GM23338 (cell line): Measurements from ENCODE around the gene VMAC. TPM values are rescaled to one million over a fixed set of nuclear protein-coding genes. Genes with fewer than 3 reads are reported as not detected.

Source experiments
- ATAC-seq: fragments of 200-7000 bp; cut with Tn5 transposase; 3 replicates; pipeline ENCODE4 v1.9.1; 2020
- DNase-seq: peaks from one replicate; pipeline ENCODE4 v3.0.0-alpha.2; 2015; ENCODE audit warnings: low spot score
- H2AFZ ChIP-seq: fragments of 200-600 bp; sonication (generic); 2 replicates; pipeline ENCODE4 v1.8.0; 2016; ENCODE audit warnings: antibody characterized with exemption, mild to moderate bottlenecking, moderate library complexity
- H3F3A ChIP-seq: fragments of 200-600 bp; sonication (generic); replicated peaks from 2 replicates; pipeline ENCODE4 v1.8.0; 2017; ENCODE audit warnings: antibody characterized with exemption, mixed run types, low read depth
- H3K27ac ChIP-seq: fragments of 200-600 bp; sonication (generic); 2 replicates; pipeline ENCODE4 v1.6.1; 2016; ENCODE audit warnings: low read depth
- H3K27me3 ChIP-seq: fragments of 200-600 bp; sonication (generic); 2 replicates; pipeline ENCODE4 v1.8.0; 2016; ENCODE audit warnings: mild to moderate bottlenecking, mixed run types, moderate library complexity; ENCODE audit not compliant: insufficient read depth
- H3K36me3 ChIP-seq: fragments of 200-600 bp; sonication (generic); 2 replicates; pipeline ENCODE4 v1.8.0; 2016; ENCODE audit warnings: mild to moderate bottlenecking; ENCODE audit not compliant: insufficient read depth
- H3K4me1 ChIP-seq: fragments of 200-600 bp; sonication (generic); 2 replicates; pipeline ENCODE4 v1.8.0; 2016; ENCODE audit warnings: mild to moderate bottlenecking, moderate library complexity; ENCODE audit not compliant: insufficient read depth
- H3K4me2 ChIP-seq: fragments of 200-600 bp; sonication (generic); 2 replicates; pipeline ENCODE4 v1.7.1; 2017; ENCODE audit warnings: mixed run types
- H3K4me3 ChIP-seq: fragments of 200-600 bp; sonication (generic); 2 replicates; pipeline ENCODE4 v1.6.1; 2016; ENCODE audit warnings: mixed run types
- H3K79me2 ChIP-seq: fragments of 200-600 bp; sonication (generic); replicated peaks from 2 replicates; pipeline ENCODE4 v1.8.0; 2017; ENCODE audit warnings: mild to moderate bottlenecking; ENCODE audit not compliant: insufficient read depth
- H3K9me2 ChIP-seq: fragments of 200-600 bp; sonication (generic); 2 replicates; pipeline ENCODE4 v1.8.0; 2017; ENCODE audit not compliant: insufficient read depth
- H4K20me1 ChIP-seq: fragments of 200-600 bp; sonication (generic); replicated peaks from 2 replicates; pipeline ENCODE4 v1.8.0; 2017; ENCODE audit warnings: mild to moderate bottlenecking; ENCODE audit not compliant: insufficient read depth
- H3K27ac Mint-ChIP-seq: 2 replicates; pipeline ENCODE4 v1.8.0; 2020; ENCODE audit warnings: inconsistent platforms, mild to moderate bottlenecking, moderate library complexity, mixed read lengths
- H3K27me3 Mint-ChIP-seq: 3 replicates; pipeline ENCODE4 v1.8.0; 2022; ENCODE audit warnings: low read depth, mild to moderate bottlenecking, moderate library complexity, mixed read lengths, inconsistent platforms; ENCODE audit not compliant: insufficient read depth, poor library complexity
- H3K36me3 Mint-ChIP-seq: 3 replicates; pipeline ENCODE4 v1.8.0; 2021; ENCODE audit warnings: low read depth, mild to moderate bottlenecking, inconsistent platforms, moderate library complexity, mixed read lengths
- H3K4me1 Mint-ChIP-seq: 3 replicates; pipeline ENCODE4 v1.8.0; 2020; ENCODE audit warnings: mild to moderate bottlenecking, inconsistent platforms, mixed read lengths
- H3K4me3 Mint-ChIP-seq: 3 replicates; pipeline ENCODE4 v1.8.0; 2021; ENCODE audit warnings: moderate library complexity, mild to moderate bottlenecking, inconsistent platforms, mixed read lengths
- H3K9me3 Mint-ChIP-seq: 3 replicates; pipeline ENCODE4 v1.8.0; 2020; ENCODE audit warnings: moderate library complexity, mild to moderate bottlenecking, inconsistent platforms, mixed read lengths
- CREB1 ChIP-seq: fragments of 250-450 bp; sonication (Bioruptor Pico); IDR thresholded peaks from 2 replicates; pipeline ENCODE4 v1.5.0; 2020; ENCODE audit warnings: low read depth, mild to moderate bottlenecking, moderate library complexity
- CTCF ChIP-seq, 2 experiments: fragments of 200-600 bp in 1 of 2; sonication (generic) in 1 of 2; conservative IDR thresholded peaks; 2 replicates each; pipeline versions ENCODE4 v1.5.1 to v1.6.1; 2016 to 2017; ENCODE audit warnings: antibody characterized with exemption in 2 of 2, low read depth in 2 of 2, mild to moderate bottlenecking in 2 of 2, moderate library complexity in 1 of 2
- ETS1 ChIP-seq: IDR thresholded peaks from 2 replicates; pipeline ENCODE4 v1.6.1; 2016; ENCODE audit warnings: antibody characterized with exemption
- EZH2phosphoT487 ChIP-seq: fragments of 200-600 bp; sonication (generic); IDR thresholded peaks from one replicate; pipeline ENCODE4 v1.8.1; 2018; ENCODE audit warnings: antibody characterized with exemption; ENCODE audit not compliant: unreplicated experiment
- NANOG ChIP-seq: IDR thresholded peaks from 2 replicates; pipeline ENCODE4 v1.6.1; 2016; ENCODE audit warnings: antibody characterized with exemption, borderline replicate concordance
- POLR2AphosphoS5 ChIP-seq: IDR thresholded peaks from 2 replicates; pipeline ENCODE4 v1.6.1; 2016; ENCODE audit warnings: antibody characterized with exemption, low read depth
- REST ChIP-seq: IDR thresholded peaks from one replicate; pipeline ENCODE4 v1.6.1; 2018; ENCODE audit warnings: antibody characterized with exemption; ENCODE audit not compliant: unreplicated experiment
- STAT1 ChIP-seq: IDR thresholded peaks from one replicate; pipeline ENCODE4 v1.6.1; 2016; ENCODE audit warnings: antibody characterized with exemption; ENCODE audit not compliant: unreplicated experiment
- ZNF114 ChIP-seq: fragments of 250-450 bp; sonication (Bioruptor Pico); IDR thresholded peaks from 2 replicates; pipeline ENCODE4 v1.5.0; 2020; ENCODE audit warnings: mild to moderate bottlenecking, moderate library complexity
- ZNF462 ChIP-seq: fragments of 250-450 bp; sonication (Bioruptor Pico); IDR thresholded peaks from 2 replicates; pipeline ENCODE4 v1.5.0; 2020; ENCODE audit warnings: mild to moderate bottlenecking, moderate library complexity
- polyA plus RNA-seq: library from polyadenylated mRNA; unstranded; fragments of >200 nt; fragmentation: Nextera tagmentation; extraction: Ambion mirVana; gene quantifications from 2 replicates; pipeline ENCODE4 v1.2.1, GENCODE V29; 2016
- total RNA-seq: library from RNA; depleted of rRNA; stranded (reverse); fragments of >200 nt; shearing (Covaris generic); gene quantifications from 2 replicates; pipeline ENCODE4 v1.2.3, GENCODE V29; 2014

VMAC gene
- total and polyA plus RNA-seq, 2 experiments from 2014 or later: 0.79 to 3.7 TPM

- TF ChIP-seq POLR2AphosphoS5 (no peak), ZNF462 (CRISPR knock-in tag) (no peak), CTCF (conservative IDR thresholded peaks at IDR 0.05; ENCODE audit: low read depth in 2 of 2) (no peak), EZH2phosphoT487 (no peak), CREB1 (no peak), STAT1 (no peak), ETS1 (no peak), ZNF114 (no peak), NANOG (no peak), REST (no peak)
- ATAC-seq (peak; percentile 12; the same call in 2 of the 3 replicates), DNase-seq (no peak)
- Histone ChIP-seq H3K79me2 (no peaks in the 10 kb centered on the region), H3K36me3 (no peaks in the 10 kb centered on the region), H3K4me3 (no peak overlapping the region), H4K20me1 (no peaks in the 10 kb centered on the region; the same call in 1 of the 2 replicates), H2AFZ (no peak overlapping the region), H3K4me1 (no peaks in the 10 kb centered on the region), H3K9me2 (no peaks in the 10 kb centered on the region), H3F3A (no peaks in the 10 kb centered on the region), H3K4me2 (no peak overlapping the region), H3K27me3 (no peaks in the 10 kb centered on the region), H3K27ac (no peak overlapping the region)
- Mint-ChIP-seq H3K27me3 (peaks cover 4% of the 10 kb centered on the region), H3K36me3 (peaks cover 17% of the 10 kb centered on the region), H3K4me1 (no peaks in the 10 kb centered on the region), H3K9me3 (no peaks in the 10 kb centered on the region), H3K4me3 (no peak overlapping the region), H3K27ac (no peak overlapping the region)
These were observed 9.7 kb downstream of the VMAC start for GRCh38 chr19:5914358-5914774.
